Effector memory CD8-positive, alpha-beta T cell (primary cell): ENCODE data around the gene RPP40.
A peak's percentile ranks its signal among the peaks of the same experiment; 100 is the strongest.
"Not testable (repeated sequence)": the region's sequence is repeated elsewhere in the genome, so short reads cannot be mapped to it uniquely, and the experiment has no call there.

Experiments
- ATAC-seq: fragments of 150-1000 bp; cut with Tn5 transposase; replicated peaks from 2 replicates; pipeline ENCODE4 v1.10.0; 2021; ENCODE audit warnings: mild to moderate bottlenecking, moderate library complexity
- DNase-seq, 3 experiments: peaks; one replicate each; pipeline ENCODE4 v3.0.0; 2021
- H3K27ac Mint-ChIP-seq, 2 donors: one replicate each; pipeline ENCODE4 v1.8.0; 2022; ENCODE audit warnings: mild to moderate bottlenecking in 2 of 2, mixed read lengths in 2 of 2, moderate library complexity in 2 of 2
- H3K27me3 Mint-ChIP-seq, 2 donors: one replicate each; pipeline ENCODE4 v1.8.0; 2022; ENCODE audit warnings: mixed read lengths in 2 of 2
- H3K36me3 Mint-ChIP-seq: one replicate; pipeline ENCODE4 v1.8.0; 2022; ENCODE audit warnings: mild to moderate bottlenecking, moderate library complexity, mixed read lengths; ENCODE audit not compliant: insufficient read depth
- H3K4me1 Mint-ChIP-seq, 2 donors: one replicate each; pipeline ENCODE4 v1.8.0; 2022; ENCODE audit warnings: low read depth in 2 of 2, mixed read lengths in 2 of 2
- H3K4me3 Mint-ChIP-seq, 2 donors: one replicate each; pipeline ENCODE4 v1.8.0; 2022; ENCODE audit warnings: mild to moderate bottlenecking in 2 of 2, mixed read lengths in 2 of 2, moderate library complexity in 2 of 2
- H3K9me3 Mint-ChIP-seq, 2 donors: one replicate each; pipeline ENCODE4 v1.8.0; 2022; ENCODE audit warnings: mixed read lengths in 2 of 2

The RPP40 gene

GRCh38 chr6:5031150-5031549, 27.3 kb upstream of the RPP40 start:
- Mint-ChIP-seq H3K27me3 (peaks cover 6 to 7% of the 10 kb centered on the region in 2 donors), H3K27ac (no peak overlapping the region), H3K36me3 (no peaks in the 10 kb centered on the region), H3K9me3 (no peaks in the 10 kb centered on the region), H3K4me3 (no peak overlapping the region), H3K4me1 (peaks cover 10 to 11% of the 10 kb centered on the region in 2 donors)
- ATAC-seq = no peak
- no peak for DNase-seq

- DNase-seq (peak; percentile 65 to 67 (median 65)), ATAC-seq (peak; percentile 91)
- H3K36me3 Mint-ChIP-seq = no peaks in the 10 kb centered on the region
- H3K27me3 Mint-ChIP-seq = peaks cover 7 to 8% of the 10 kb centered on the region in 2 donors
- H3K9me3 Mint-ChIP-seq = no peaks in the 10 kb centered on the region
- no peak overlapping the region for H3K4me3 Mint-ChIP-seq
- H3K4me1 Mint-ChIP-seq = peaks cover 10 to 11% of the 10 kb centered on the region in 2 donors
- H3K27ac Mint-ChIP-seq = no peak overlapping the region
Observed at GRCh38 chr6:5030596-5031136, 26.8 kb upstream of the RPP40 start.

- ATAC-seq = no peak
- no peak for DNase-seq
- no peaks in the 10 kb centered on the region for H3K36me3 Mint-ChIP-seq
- no peaks in the 10 kb centered on the region for H3K9me3 Mint-ChIP-seq
- no peak overlapping the region for H3K4me3 Mint-ChIP-seq
- no peak overlapping the region for H3K27ac Mint-ChIP-seq
- peaks cover 7 to 8% of the 10 kb centered on the region in 2 donors for H3K27me3 Mint-ChIP-seq
- peaks cover 10 to 11% of the 10 kb centered on the region in 2 donors for H3K4me1 Mint-ChIP-seq
Observed at GRCh38 chr6:5029609-5030008, 25.8 kb upstream of the RPP40 start.

- ATAC-seq = no peak
- H3K4me3 Mint-ChIP-seq = no peak overlapping the region
- no peaks in the 10 kb centered on the region for H3K36me3 Mint-ChIP-seq
- H3K9me3 Mint-ChIP-seq = no peaks in the 10 kb centered on the region
- H3K27me3 Mint-ChIP-seq = peaks cover 6 to 8% of the 10 kb centered on the region in 2 donors
- no peak for DNase-seq
- H3K27ac Mint-ChIP-seq = no peak overlapping the region
- peaks cover 10 to 11% of the 10 kb centered on the region in 2 donors for H3K4me1 Mint-ChIP-seq
Observed at GRCh38 chr6:5028921-5029320, 25.1 kb upstream of the RPP40 start.

GRCh38 chr6:5028301-5028700, 24.5 kb upstream of the RPP40 start:
- no peak overlapping the region for H3K4me3 Mint-ChIP-seq
- no peaks in the 10 kb centered on the region for H3K36me3 Mint-ChIP-seq
- ATAC-seq = no peak

GRCh38 chr6:5025911-5026819, 22.3 kb upstream of the RPP40 start:
- H3K4me1 Mint-ChIP-seq = peaks cover 10 to 11% of the 10 kb centered on the region in 2 donors

More at GRCh38 chr6:5028301-5028700, 24.5 kb upstream of the RPP40 start:
- Mint-ChIP-seq H3K27ac (no peak overlapping the region), H3K27me3 (peaks cover under 1 to 8% of the 10 kb centered on the region in 2 donors), H3K4me1 (peaks cover 10 to 11% of the 10 kb centered on the region in 2 donors), H3K9me3 (no peaks in the 10 kb centered on the region)
- DNase-seq = no peak

GRCh38 chr6:5023923-5024322, 20.1 kb upstream of the RPP40 start:
- Mint-ChIP-seq H3K36me3 (no peaks in the 10 kb centered on the region), H3K27ac (no peak overlapping the region), H3K4me3 (no peak overlapping the region), H3K27me3 (peaks cover 4 to 8% of the 10 kb centered on the region in 2 donors), H3K4me1 (peaks cover 4% of the 10 kb centered on the region in 2 donors), H3K9me3 (no peaks in the 10 kb centered on the region)
- no peak for ATAC-seq
- DNase-seq = no peak

More at GRCh38 chr6:5025911-5026819, 22.3 kb upstream of the RPP40 start:
- Mint-ChIP-seq H3K27me3 (peaks cover 0 to 8% of the 10 kb centered on the region in 2 donors), H3K27ac (no peak overlapping the region), H3K4me3 (peak overlapping the region in 1 of 2 donors; percentile 59), H3K36me3 (no peaks in the 10 kb centered on the region), H3K9me3 (no peaks in the 10 kb centered on the region)
- no peak for DNase-seq
- no peak for ATAC-seq

GRCh38 chr6:5020142-5020541, 16.3 kb upstream of the RPP40 start:
- DNase-seq = no peak
- peaks cover 5% of the 10 kb centered on the region for H3K36me3 Mint-ChIP-seq
- peaks cover 0 to 10% of the 10 kb centered on the region in 2 donors for H3K27me3 Mint-ChIP-seq
- no peaks in the 10 kb centered on the region for H3K9me3 Mint-ChIP-seq
- H3K4me1 Mint-ChIP-seq = no peaks in the 10 kb centered on the region
- no peak overlapping the region for H3K4me3 Mint-ChIP-seq
- no peak overlapping the region for H3K27ac Mint-ChIP-seq
- no peak for ATAC-seq

- no peak overlapping the region for H3K4me3 Mint-ChIP-seq
- DNase-seq = no peak
- H3K4me1 Mint-ChIP-seq = no peaks in the 10 kb centered on the region
- ATAC-seq = no peak
- H3K27ac Mint-ChIP-seq = no peak overlapping the region
- H3K36me3 Mint-ChIP-seq = peaks cover 5% of the 10 kb centered on the region
- peaks cover 9 to 12% of the 10 kb centered on the region in 2 donors for H3K27me3 Mint-ChIP-seq
- no peaks in the 10 kb centered on the region for H3K9me3 Mint-ChIP-seq
Observed at GRCh38 chr6:5014072-5014561, 10.3 kb upstream of the RPP40 start.

- Mint-ChIP-seq H3K27me3 (peaks cover 7 to 9% of the 10 kb centered on the region in 2 donors), H3K9me3 (no peaks in the 10 kb centered on the region), H3K4me3 (no peak overlapping the region), H3K27ac (no peak overlapping the region), H3K4me1 (no peaks in the 10 kb centered on the region), H3K36me3 (peaks cover 5% of the 10 kb centered on the region)
- DNase-seq = no peak
- no peak for ATAC-seq
Observed at GRCh38 chr6:5012519-5012918, 8.7 kb upstream of the RPP40 start.

GRCh38 chr6:5011346-5011745, 7.5 kb upstream of the RPP40 start:
- Mint-ChIP-seq H3K27ac (no peak overlapping the region), H3K27me3 (peaks cover 7 to 9% of the 10 kb centered on the region in 2 donors), H3K36me3 (no peaks in the 10 kb centered on the region), H3K4me1 (no peaks in the 10 kb centered on the region), H3K4me3 (no peak overlapping the region), H3K9me3 (no peaks in the 10 kb centered on the region)
- ATAC-seq (no peak), DNase-seq (no peak)

GRCh38 chr6:5007531-5007930, 3.7 kb upstream of the RPP40 start:
- H3K27ac Mint-ChIP-seq = no peak overlapping the region
- no peaks in the 10 kb centered on the region for H3K9me3 Mint-ChIP-seq
- peaks cover 7 to 9% of the 10 kb centered on the region in 2 donors for H3K27me3 Mint-ChIP-seq
- ATAC-seq (no peak), DNase-seq (no peak)
- peaks cover 4% of the 10 kb centered on the region for H3K36me3 Mint-ChIP-seq
- no peak overlapping the region for H3K4me3 Mint-ChIP-seq
- H3K4me1 Mint-ChIP-seq = peaks cover 6 to 8% of the 10 kb centered on the region in 2 donors

GRCh38 chr6:5006222-5006621, 2.4 kb upstream of the RPP40 start:
- H3K27me3 Mint-ChIP-seq = peaks cover 4 to 5% of the 10 kb centered on the region in 2 donors
- H3K9me3 Mint-ChIP-seq = no peaks in the 10 kb centered on the region
- DNase-seq (no peak), ATAC-seq (no peak)
- H3K4me1 Mint-ChIP-seq = peaks cover 6 to 8% of the 10 kb centered on the region in 2 donors
- H3K36me3 Mint-ChIP-seq = peaks cover 4% of the 10 kb centered on the region
- no peak overlapping the region for H3K4me3 Mint-ChIP-seq
- no peak overlapping the region for H3K27ac Mint-ChIP-seq

- H3K27ac Mint-ChIP-seq, H3K36me3 Mint-ChIP-seq, DNase-seq, H3K9me3 Mint-ChIP-seq, H3K27me3 Mint-ChIP-seq, ATAC-seq, H3K4me1 Mint-ChIP-seq: not testable (repeated sequence)
- H3K4me3 Mint-ChIP-seq = peak overlapping the region in 1 of 2 donors; percentile 87
Observed at GRCh38 chr6:5005038-5005433, 1.2 kb upstream of the RPP40 start.
